ENCODE results near the gene SATB1. TPM values are rescaled to one million over a fixed set of nuclear protein-coding genes. Genes with fewer than 3 reads are reported as not detected.
A peak's percentile ranks its signal among the peaks of the same experiment; 100 is the strongest.

SATB1 gene
- total RNA-seq, 1 donor from 2014 or later, result 39.9 TPM

DNA sequence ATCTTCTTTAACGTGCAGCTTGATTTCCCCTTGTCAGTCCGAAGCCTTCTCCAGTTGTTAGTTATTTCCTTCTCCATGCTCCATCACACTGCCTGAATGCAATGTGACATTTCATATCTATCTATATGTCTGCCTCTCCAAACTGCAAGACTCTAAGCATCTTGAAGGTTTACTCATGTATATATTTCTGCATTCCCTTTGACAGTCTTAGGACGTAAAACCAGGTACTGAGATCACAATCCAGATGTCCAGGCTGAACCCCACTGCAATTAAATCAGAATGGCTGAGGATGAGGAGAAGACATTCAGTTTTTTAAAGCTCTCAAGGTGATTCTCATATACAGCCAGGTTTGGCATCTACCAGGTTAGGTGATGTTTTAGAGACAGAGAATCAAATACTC, 6.1 kb upstream of the SATB1 start:
- DNase-seq (ENCODE audit: low spot score), result no peak

DNA sequence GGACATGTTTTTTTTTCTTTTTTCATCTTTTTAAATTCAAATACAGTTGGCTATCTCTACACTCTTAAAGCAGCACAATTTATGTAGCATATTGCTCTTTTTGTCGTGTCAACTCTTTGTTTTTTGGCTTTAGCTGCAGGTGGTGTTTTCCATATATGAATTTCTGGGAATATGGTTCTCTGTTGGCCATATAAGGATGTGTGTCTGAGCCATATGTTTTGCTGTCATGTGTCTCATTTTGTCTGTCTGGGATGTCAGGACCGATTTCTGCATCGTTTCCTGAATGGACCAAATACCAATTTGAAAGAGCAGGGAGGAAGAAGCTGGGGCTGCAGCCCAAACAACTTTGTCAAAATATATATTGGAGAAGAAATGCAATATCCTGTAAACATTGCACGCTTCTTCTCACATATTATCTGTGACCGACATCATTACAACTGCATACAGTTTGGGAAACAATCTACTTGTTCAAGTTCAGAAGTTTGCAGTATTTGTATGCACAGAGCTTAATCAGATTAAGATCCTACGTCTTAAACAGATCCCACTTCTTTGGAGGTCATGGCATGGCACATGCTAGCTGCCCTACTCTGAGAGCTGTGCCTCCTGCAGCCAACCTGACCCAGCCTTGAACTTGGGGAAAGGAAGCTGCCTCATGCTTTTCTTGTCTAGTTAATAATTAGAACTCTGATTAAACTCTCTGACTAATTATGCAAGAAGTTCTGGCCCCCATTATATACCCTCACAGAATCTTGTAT, 4.0 kb upstream of the SATB1 start:
- DNase-seq (ENCODE audit: low spot score), result no peak

DNA sequence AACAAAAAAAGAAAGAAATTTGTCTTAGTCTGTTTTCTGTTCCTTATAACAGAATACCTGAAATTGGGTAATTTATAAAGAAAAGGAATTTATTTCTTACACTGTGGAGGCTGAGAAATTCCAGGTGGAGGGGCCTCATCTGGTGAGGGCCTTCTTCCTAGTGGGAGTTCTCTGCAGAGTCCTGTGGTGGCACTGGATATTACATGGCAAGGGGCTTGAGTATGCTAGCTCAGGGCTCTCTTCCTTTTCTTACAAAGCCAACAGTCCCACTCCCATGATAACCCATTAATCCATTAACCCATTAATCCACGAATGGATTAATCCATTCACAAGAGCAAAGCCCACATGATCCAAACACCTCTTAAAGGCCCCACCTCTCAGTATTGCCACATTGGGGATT, 2.9 kb upstream of the SATB1 start:
- no peak for DNase-seq (ENCODE audit: low spot score)

DNA sequence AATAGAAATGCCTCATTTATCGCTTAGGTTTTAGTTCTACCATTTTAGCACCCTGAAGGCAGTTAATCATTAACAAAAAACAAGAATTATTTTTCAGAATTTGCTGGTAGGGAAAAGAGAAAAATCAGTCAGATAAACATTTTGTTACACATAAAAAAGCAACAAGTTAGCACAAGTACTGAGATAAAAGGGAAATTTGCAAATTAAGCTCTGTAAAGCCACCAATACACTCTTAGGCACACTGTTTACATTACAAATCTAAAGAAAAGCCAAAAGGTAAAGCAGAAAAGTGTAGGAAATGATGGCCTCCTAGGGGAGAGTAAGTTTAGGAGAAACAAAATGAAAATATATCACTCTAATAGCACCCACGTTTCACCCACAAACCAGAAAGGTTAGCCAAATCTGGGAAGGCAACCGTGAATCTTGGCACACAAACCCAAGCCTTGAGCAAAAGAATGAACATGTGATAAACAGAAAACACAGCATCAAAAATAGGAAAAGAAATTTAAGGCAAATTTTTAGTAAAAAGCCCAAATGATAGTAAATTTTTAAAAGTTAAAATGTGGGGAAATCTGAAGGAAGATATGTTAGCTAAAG, 1.6 kb upstream of the SATB1 start:
- DNase-seq (ENCODE audit: low spot score), result no peak

DNA sequence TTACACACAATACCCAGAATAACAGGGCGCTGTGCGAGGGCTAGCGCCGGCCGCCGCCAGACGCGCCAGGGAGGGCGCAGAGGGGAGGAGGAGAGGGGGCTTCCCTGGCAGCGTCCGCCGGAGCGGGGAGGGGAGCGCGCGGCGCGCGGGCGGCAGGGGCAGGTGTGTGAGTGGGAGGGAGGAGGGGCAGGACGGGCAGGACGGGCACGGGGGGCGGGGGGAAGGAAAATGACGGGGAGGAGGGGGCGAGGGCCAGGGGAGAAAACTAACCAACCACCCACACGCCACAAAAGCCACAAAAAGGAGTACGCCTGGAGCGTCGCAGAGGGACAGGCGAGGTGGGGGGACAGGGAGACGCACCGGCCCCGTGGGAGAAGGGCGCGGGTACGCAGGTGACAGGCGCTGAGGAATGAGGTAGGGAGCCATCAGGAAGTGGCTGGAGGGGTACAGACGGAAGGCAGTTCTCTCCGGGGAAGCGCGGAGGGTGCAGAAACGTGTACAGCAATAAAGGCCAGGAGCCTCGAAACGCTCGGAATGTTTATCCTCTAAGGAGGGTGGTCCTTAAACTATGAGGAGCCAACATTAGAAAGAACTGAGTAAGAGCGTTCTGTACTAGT, 610 bp upstream of the SATB1 start:
- DNase-seq (ENCODE audit: low spot score), result peak; percentile 14

DNA sequence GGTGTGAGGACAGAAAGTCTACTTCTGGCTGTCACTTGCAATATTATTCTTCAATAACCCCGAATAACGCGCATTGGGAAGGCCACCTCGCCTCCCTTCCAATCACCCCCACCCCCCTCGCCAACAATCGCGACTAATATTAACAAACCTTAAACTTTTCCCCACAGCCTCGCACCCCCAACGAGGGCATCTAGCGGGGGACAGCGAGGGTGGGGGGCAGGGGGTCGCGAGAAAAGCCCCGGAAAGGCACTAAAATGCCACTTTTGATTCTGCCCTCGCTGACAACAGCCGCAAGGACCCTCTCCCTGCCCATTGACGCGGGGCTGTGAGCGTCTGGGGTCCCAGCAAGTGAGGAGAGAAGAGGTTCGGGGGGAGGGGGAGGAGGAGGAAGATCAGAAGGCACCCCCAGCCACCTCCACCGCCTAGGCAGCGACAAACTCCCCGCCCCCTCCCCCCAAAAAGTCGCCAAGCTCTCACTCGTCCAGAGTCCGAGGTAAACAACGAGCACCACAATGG, 868 bp downstream of the SATB1 start:
- no peak for DNase-seq (ENCODE audit: low spot score)

DNA sequence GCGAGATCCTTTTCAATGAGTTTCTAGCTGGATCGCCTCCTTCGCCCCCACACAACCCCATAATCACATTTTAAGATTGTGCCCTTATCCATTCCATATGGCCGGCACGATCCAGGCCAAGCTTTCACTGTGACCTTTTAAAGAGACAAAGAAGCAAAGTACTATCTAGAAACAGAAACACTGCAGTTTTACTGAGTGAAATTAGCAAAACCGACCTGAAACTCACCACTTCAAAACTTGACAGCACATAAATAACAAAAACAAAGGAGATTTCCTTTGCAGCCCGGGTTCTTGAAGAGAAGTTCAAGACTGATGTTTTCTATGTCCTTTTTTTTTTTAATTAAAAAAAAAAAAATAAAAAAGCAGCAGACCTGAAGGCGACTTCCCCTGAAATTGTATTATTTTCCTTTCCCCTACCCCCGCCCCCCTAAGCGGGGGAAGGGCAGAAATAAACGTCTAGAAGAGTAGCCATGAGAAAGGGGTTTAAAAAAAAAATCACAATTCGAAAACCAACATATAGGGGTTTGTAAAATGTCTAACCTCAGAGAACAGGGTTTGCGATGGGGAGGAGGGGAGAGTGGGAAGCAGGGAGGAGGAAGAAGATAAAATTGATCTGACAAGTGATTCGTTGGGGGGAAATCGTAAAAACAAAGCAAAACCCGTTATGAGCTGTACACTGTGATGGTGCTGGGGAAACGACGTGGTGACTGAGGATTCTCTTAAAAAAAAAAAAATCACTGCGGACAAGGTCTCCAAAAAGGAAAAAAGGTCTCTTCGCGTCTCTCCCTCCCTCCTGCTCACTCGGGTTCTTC, 1.5 kb downstream of the SATB1 start:
- DNase-seq (ENCODE audit: low spot score), result peak; percentile 65

DNA sequence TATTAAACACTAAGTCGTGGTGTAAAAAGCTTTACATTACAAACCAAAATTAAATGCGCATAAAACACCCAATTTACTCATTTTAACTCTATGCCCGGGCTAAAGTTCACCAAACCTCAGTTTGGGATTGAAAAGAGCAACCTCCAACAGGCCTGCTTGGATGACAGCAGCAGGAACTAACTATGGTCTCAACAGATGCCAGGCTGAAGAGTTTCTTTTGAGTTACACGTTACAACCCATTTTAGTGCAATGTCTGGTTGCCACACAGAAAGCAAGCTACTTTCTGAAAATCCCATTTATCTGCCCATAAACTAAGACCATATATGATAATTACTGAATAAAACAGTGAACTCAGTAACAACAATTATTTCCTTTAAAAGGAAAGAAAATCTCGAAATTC, 2.2 kb downstream of the SATB1 start:
- DNase-seq (ENCODE audit: low spot score), result no peak

DNA sequence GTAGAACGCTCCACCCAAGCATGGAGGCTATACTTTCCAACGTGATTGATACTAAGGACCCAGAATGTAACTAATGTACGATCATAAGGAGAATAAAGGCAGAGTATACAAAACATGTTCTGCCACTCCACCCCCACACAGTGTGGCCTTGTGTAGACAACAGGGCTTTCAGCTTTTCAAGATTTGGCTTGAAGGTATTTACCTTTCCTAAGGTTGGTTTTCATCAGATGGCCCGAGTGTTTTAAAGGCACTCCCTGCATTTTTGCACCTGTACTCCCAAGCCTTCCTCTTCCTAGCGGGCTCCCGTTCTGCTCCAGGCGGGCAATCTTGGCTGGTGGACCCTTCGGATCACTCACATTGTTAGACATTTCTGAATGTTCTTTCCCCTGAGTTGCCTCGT, 4.6 kb downstream of the SATB1 start:
- no peak for DNase-seq (ENCODE audit: low spot score)

DNA sequence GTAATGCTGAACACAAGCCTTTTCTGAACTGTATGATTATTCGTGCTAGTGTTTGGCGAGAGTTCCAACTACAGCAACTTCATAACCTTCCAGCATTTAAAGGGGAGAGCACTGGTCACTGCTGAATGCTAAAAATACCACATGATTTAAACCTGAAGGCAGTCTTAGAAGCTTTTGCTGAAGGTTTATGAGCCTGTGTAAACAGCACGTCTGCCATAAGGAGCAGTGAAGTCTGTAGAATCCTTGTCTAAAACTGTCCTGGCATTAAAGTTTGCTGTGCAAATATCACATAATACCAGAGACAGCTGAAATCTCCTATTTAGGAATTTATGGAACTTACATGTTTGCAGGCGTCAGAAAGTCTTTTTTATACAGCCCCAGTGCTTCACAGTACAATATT, 5.9 kb downstream of the SATB1 start:
- DNase-seq (ENCODE audit: low spot score), result no peak

DNA sequence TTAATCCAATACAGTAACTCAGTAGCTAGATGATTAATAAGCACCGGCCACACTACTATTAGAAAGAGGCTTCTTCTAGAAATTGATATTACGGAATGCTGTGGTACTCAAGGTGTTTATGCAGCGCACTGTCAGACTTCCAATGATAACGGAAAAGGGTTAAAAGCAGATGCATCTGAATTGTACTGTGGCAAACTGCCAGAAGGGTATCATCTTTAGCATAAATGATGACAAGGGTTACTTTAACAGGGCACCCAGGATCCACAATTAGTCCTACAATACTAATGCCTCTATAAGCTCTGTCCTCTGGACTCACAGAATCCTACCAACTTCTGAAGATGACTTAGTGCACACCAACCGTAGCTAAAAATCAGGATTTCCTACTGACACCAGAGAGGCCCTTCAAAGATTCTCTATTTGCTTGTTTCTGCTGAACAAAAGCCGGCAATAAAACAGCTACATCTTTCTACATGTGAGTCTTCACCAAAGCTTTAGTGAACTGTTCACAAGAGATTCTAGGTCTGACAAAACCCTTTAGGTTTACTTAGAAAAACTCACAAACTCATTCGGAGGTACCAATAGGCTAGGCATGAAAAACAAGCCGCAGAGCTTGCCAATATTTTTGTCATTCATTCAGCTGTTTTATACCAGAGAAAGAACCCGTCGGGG, 7.1 kb downstream of the SATB1 start:
- no peak for DNase-seq (ENCODE audit: low spot score)

DNA sequence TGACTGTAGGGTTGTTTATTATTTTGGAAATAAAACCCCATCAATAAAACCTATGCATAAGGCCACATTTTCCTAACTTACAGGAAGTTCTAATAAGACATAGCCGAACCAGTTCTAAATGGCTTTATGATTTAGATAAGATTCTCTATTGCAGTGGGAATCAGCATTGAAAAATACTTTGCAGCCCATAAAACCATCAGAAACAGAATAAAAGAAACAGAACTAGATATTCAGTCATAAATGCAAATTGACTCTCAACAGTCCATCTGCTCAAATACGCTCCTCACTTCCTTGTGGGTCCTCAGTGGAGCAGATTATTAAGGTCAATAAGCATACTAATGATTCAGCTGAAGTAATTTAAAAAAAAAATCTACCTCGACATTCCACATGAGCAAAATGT, 8.8 kb downstream of the SATB1 start:
- no peak for DNase-seq (ENCODE audit: low spot score)

DNA sequence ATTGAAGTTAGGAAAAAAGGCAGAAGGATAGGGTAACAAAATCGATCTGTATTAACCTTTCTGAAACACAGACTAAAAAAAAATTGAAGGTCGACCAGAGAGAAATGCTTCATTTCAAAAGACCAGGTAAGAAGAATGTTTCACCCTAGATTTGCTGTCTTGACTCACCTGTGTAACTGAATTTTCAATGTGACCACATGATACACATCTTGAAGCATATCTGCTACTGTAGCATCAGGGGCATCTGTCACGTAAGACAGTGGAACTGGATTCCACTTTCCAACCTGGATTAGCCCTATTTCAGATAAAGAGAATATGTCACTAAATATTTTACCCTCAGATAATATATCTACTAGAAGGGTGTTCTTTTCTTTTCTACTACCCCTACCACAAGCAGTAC, 9.3 kb downstream of the SATB1 start:
- DNase-seq (ENCODE audit: low spot score), result no peak

DNA sequence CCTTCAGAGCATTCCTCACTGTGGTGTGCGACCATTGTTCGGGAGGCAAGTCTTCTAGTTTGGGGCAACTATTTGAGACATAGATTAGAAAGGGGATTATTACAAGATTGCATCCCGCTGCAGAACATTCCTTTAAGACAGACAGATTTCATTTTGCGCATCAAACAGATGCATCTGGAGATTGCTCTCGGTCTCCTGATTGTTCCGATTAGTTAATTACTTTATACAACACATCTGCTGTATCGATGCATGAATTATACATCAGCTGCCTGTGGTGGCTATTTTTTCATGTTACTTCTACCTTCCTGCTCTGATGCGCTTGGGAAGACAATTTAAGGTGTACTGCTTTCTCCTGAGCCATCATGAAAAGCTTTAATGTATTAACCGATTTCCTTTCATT, 10.0 kb downstream of the SATB1 start:
- DNase-seq (ENCODE audit: low spot score), result no peak

DNA sequence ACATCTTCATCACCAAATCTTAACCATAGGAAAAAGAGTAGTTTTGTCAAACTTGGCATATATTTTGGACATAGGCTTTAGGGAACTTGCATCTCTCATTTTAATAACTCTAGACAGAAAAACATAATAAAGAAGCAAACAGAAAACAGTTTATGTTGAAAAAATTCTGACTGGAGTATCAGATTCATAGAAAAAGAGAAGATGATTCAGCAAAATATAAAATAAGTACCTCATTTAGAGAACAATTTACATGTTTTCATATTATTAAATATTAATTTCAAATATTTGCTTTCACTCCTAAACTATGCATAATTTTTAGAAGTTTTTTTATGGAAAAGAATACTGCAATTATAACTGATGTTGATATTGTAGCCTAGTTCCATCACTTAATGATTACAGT, 12.5 kb downstream of the SATB1 start:
- DNase-seq (ENCODE audit: low spot score), result no peak

DNA sequence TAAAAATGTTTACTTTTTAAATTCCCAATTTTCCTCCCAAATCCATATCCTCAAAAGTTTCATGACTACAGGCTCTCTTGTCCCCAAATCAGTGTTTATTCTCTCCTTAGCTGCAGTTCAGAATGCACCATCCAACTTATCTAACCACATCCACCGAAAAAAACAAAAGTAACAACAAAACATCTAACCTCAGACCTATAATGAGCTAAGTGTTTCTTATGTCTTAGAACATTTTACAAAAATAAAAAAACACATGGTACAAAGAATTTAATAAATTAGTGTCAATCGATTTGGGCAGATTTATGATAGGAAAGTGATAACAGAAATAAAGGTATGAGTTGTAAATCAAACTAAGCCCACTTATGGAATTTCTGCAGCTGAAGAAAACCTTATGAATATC, 13.6 kb downstream of the SATB1 start:
- no peak for DNase-seq (ENCODE audit: low spot score)

DNA sequence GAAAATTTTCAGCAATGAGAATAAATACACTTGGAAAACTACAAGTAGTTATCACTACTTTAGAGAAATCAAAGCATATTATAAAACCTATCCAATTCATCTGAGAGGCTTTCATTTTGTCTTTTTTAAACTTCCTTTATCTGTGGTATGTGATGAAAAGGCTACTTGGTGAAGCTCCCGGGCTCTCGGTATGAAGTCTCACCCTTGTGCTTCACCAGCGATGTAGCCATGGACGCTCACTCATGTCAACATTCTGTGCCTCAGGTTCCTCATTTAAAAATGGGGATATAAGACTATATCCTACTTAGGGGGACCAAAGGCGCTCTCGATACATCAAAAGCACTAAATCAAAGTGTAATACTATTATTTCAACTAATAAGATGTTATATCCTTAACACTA, 14.9 kb downstream of the SATB1 start:
- DNase-seq (ENCODE audit: low spot score), result no peak

DNA sequence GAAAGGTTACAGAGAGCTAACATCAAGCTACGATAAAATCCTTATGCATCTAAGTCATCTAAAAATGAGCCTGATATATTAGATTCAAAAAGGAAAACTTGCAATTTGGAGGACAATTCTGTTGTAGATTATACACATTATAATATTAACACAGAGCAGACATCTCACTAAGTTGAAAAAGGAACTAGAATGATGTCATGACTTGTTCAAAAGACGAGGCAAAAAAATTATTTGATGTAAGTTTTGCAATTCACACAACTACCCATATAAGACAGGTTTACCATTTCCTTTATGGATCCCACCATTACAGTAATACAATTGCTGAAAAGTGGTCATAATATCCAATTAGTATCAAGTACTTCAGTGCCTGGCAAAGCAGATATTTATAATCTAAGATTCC, 15.9 kb downstream of the SATB1 start:
- no peak for DNase-seq (ENCODE audit: low spot score)

DNA sequence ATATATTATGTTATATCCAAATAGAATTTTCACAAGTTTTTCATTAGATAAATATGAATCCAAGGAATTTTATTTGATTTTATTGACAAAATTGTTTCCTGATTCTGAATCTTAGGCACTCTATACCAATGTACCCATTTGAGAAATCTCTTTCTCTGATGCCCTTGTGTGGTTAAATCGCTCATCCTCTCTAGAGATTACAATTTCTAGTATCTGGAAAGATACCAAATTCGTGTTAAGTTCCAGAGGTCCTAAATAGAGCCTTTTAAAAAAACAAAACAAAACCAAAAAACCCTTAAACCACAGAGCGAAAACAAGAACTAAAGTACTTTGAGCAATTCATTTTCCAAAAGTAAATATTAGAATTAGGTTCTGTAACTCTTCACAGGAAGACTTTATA, 20.0 kb downstream of the SATB1 start:
- DNase-seq (ENCODE audit: low spot score), result no peak

DNA sequence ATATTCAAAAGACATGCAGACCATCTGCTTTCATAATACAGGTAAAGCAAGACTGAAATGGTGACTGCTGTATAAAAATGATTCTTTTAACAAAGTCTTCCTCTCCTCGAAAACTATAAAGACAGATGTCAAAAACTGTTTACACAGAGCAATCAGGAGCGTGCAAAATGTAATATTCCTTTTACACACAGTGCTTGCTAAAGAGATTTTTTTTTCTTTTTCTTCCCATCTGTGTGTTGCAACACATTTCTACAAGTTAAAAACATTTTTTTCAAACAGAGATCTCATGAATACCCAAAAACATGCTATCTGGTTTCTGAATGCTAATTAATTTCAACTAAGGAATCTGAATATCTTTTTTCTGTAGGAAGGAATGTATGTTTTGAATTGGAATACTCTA, 22.1 kb downstream of the SATB1 start:
- DNase-seq (ENCODE audit: low spot score), result no peak

DNA sequence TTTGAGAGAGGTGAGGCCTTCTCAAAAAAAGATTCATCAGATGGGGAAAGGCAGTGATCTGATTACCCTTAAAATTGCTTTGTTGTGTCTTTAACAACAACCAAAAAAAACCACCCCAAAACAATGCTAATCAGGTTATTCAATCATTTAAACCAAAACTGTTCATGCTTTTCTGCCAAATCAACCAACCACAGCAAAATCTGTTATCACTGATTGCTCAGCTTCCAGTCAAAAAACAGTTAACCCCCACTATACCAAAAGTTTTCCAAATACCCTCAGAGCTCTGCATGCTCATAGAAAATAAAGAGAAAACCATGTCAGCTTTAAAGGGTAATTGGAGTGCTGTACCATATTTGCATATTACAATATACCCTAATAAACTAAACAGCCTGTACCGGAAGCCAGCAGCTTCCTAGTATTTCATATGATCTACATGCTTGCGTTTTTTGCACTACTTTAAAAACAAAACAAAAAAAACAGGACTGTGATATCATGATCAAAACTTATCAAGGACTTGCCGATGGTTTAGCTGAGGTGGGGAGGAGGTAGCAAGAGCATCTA, 22.8 kb downstream of the SATB1 start:
- no peak for DNase-seq (ENCODE audit: low spot score)
